IMR-90 (cell line): Measurements from ENCODE around the gene ILK. TPM values are rescaled to one million over a fixed set of nuclear protein-coding genes. Genes with fewer than 3 reads are reported as not detected.

Source experiments
- ATAC-seq: fragments of 200-7000 bp; cut with Tn5 transposase; 2 replicates; pipeline ENCODE4 v1.9.1; 2020; ENCODE audit warnings: low read depth, mild to moderate bottlenecking, moderate library complexity
- BruUV-seq: library from RNA; stranded (reverse); fragments of 400-500 nt; replicated peaks from 2 replicates; lab custom pipeline; 2021; lab: Mats Ljungman, UMichigan
- CTCF ChIA-PET: fragments of 300-600 bp; formaldehyde crosslinking; extraction: SDS; loops from one replicate; lab custom pipeline; 2021; ENCODE audit warnings: antibody characterized with exemption; lab: Yijun Ruan, JAX
- POLR2A ChIA-PET: fragments of 300-600 bp; sonication (Branson Sonifier 250); formaldehyde crosslinking; loops from one replicate; lab custom pipeline; 2022; ENCODE audit warnings: antibody characterized with exemption; ENCODE audit not compliant: unreplicated experiment; lab: Charles Lee
- DNase-seq: peaks from one replicate; pipeline ENCODE4 v3.0.0; 2013
- H2AFZ ChIP-seq: replicated peaks from 2 replicates; pipeline ENCODE3; 2013; ENCODE audit warnings: low read length, mild to moderate bottlenecking; ENCODE audit not compliant: poor library complexity
- H2AK5ac ChIP-seq: 2 replicates; pipeline ENCODE4 v1.6.1; 2013; ENCODE audit warnings: low read depth, low read length, inconsistent platforms
- H2AK9ac ChIP-seq: replicated peaks from 2 replicates; pipeline ENCODE3; 2013; ENCODE audit warnings: mild to moderate bottlenecking, low read depth, low read length, moderate library complexity; ENCODE audit not compliant: poor library complexity
- H2BK120ac ChIP-seq: 2 replicates; pipeline ENCODE4 v1.6.1; 2013; ENCODE audit warnings: low read depth, low read length, inconsistent platforms
- H2BK15ac ChIP-seq: 3 replicates; pipeline ENCODE4 v1.6.1; 2013; ENCODE audit warnings: low read depth, low read length, inconsistent platforms
- H2BK20ac ChIP-seq: 2 replicates; pipeline ENCODE4 v1.6.1; 2013; ENCODE audit warnings: low read depth, mild to moderate bottlenecking, inconsistent platforms, low read length, moderate library complexity
- H2BK5ac ChIP-seq: 2 replicates; pipeline ENCODE4 v1.6.1; 2013; ENCODE audit warnings: mild to moderate bottlenecking, low read depth, low read length, inconsistent platforms; ENCODE audit not compliant: poor library complexity, severe bottlenecking
- H3K14ac ChIP-seq: replicated peaks from 2 replicates; pipeline ENCODE4 v1.6.1; 2013; ENCODE audit warnings: low read depth, low read length, inconsistent platforms
- H3K18ac ChIP-seq: 2 replicates; pipeline ENCODE4 v1.6.1; 2013; ENCODE audit warnings: low read depth, low read length, control low read depth
- H3K23ac ChIP-seq: 2 replicates; pipeline ENCODE4 v1.6.1; 2013; ENCODE audit warnings: low read depth, low read length, inconsistent platforms
- H3K27ac ChIP-seq: 2 replicates; pipeline ENCODE4 v1.5.1; 2013; ENCODE audit warnings: mild to moderate bottlenecking, control low read depth, low read length; ENCODE audit not compliant: insufficient read depth
- H3K27me3 ChIP-seq: 2 replicates; pipeline ENCODE4 v1.6.1; 2013; ENCODE audit warnings: low read length; ENCODE audit not compliant: control insufficient read depth, insufficient read depth
- H3K36me3 ChIP-seq: 2 replicates; pipeline ENCODE4 v1.6.1; 2013; ENCODE audit warnings: low read length, mixed read lengths; ENCODE audit not compliant: control insufficient read depth, insufficient read depth
- H3K4ac ChIP-seq: 2 replicates; pipeline ENCODE4 v1.6.1; 2013; ENCODE audit warnings: low read depth, low read length, inconsistent platforms
- H3K4me1 ChIP-seq: 2 replicates; pipeline ENCODE4 v1.6.1; 2013; ENCODE audit warnings: low read length, mixed read lengths; ENCODE audit not compliant: control insufficient read depth, insufficient read depth
- H3K4me2 ChIP-seq: 2 replicates; pipeline ENCODE4 v1.6.1; 2013; ENCODE audit warnings: low read depth, mild to moderate bottlenecking, control low read depth, low read length, moderate library complexity
- H3K4me3 ChIP-seq: 2 replicates; pipeline ENCODE4 v1.5.1; 2013; ENCODE audit warnings: low read depth, mild to moderate bottlenecking, control low read depth, low read length, moderate library complexity; ENCODE audit not compliant: insufficient read depth
- H3K56ac ChIP-seq: 2 replicates; pipeline ENCODE4 v1.6.1; 2013; ENCODE audit warnings: low read length, inconsistent platforms; ENCODE audit not compliant: insufficient read depth; ENCODE audit errors: extremely low read depth
- H3K79me1 ChIP-seq, 2 experiments: 2 replicates each; pipeline ENCODE4 v1.6.1; 2013; ENCODE audit warnings: low read length in 2 of 2, inconsistent platforms in 1 of 2, low read depth in 1 of 2
- H3K9ac ChIP-seq: 2 replicates; pipeline ENCODE4 v1.6.1; 2013; ENCODE audit warnings: low read depth, low read length, control low read depth
- H3K9me1 ChIP-seq: 2 replicates; pipeline ENCODE4 v1.6.1; 2013; ENCODE audit warnings: low read length, inconsistent platforms; ENCODE audit not compliant: insufficient read depth
- H3K9me3 ChIP-seq: 2 replicates; pipeline ENCODE4 v1.6.1; 2013; ENCODE audit warnings: low read length; ENCODE audit not compliant: control insufficient read depth, insufficient read depth
- H4K20me1 ChIP-seq: 2 replicates; pipeline ENCODE4 v1.6.1; 2013; ENCODE audit warnings: low read length, inconsistent platforms; ENCODE audit not compliant: insufficient read depth
- H4K5ac ChIP-seq: 2 replicates; pipeline ENCODE4 v1.6.1; 2013; ENCODE audit warnings: mild to moderate bottlenecking, low read depth, low read length, control low read depth
- H4K8ac ChIP-seq, 2 experiments: 2 replicates each; pipeline ENCODE4 v1.6.1; 2013; ENCODE audit warnings: low read depth in 2 of 2, low read length in 2 of 2, control low read depth in 1 of 2, inconsistent platforms in 1 of 2
- H4K91ac ChIP-seq: 2 replicates; pipeline ENCODE4 v1.6.1; 2013; ENCODE audit warnings: low read depth, low read length, inconsistent platforms; ENCODE audit not compliant: insufficient read depth
- BHLHE40 ChIP-seq: fragments of 150-350 bp; IDR thresholded peaks from 2 replicates; pipeline ENCODE4 v1.6.1; 2016; ENCODE audit warnings: mild to moderate bottlenecking, low read depth, low read length
- MAFK ChIP-seq: IDR thresholded peaks from 2 replicates; pipeline ENCODE4 v1.6.1; 2012; ENCODE audit warnings: low read depth, low read length, improper control_type of control experiment
- SMC3 ChIP-seq: fragments of 150-350 bp; IDR thresholded peaks from 2 replicates; pipeline ENCODE4 v1.6.1; 2016; ENCODE audit warnings: low read depth, mild to moderate bottlenecking, antibody characterized with exemption, low read length, moderate library complexity
- WGBS, 2 experiments: methylation state at CpG; one replicate each; pipeline versions ENCODE4 v1.1.5 to v1.1.7; 2013; ENCODE audit warnings: missing lambda C conversion rate in 2 of 2; ENCODE audit not compliant: insufficient read length in 1 of 2; ENCODE audit errors: extremely low coverage in 2 of 2; 5-methylcytosine and 5-hydroxymethylcytosine counted together
- dilution Hi-C: fragments of 300-500 bp; cut with HindIII; formaldehyde crosslinking; loops from one replicate; pipeline ENCODE4 v1.14.3; 2018; ENCODE audit warnings: low sequenced_read_pairs; ENCODE audit not compliant: unreplicated experiment
- in situ Hi-C: fragments of 300-500 bp; cut with MboI; formaldehyde crosslinking; loops from 3 replicates; pipeline ENCODE4 v1.14.3; 2019; ENCODE audit warnings: low sequenced_read_pairs, inconsistent platforms, mixed read lengths
- intact Hi-C: fragments of 100-400 bp; cut with micrococcal nuclease; formaldehyde crosslinking; loops from 2 replicates; pipeline ENCODE4 v1.10.0; 2022
- polyA plus RNA-seq, 3 experiments: library from polyadenylated mRNA; depleted of rRNA; stranded (reverse); fragments of >200 nt; gene quantifications; 2 replicates each; pipeline ENCODE4 v1.2.3, GENCODE V29; 2012; ENCODE audit warnings: low replicate concordance in 1 of 3
- total RNA-seq: library from RNA; depleted of rRNA; stranded (reverse); fragments of >200 nt; gene quantifications from 2 replicates; pipeline ENCODE4 v1.2.3, GENCODE V29; 2012
- TF ChIP-seq, protein P1 (sequence below): conservative IDR thresholded peaks from 2 replicates; pipeline ENCODE4 v1.5.1; 2012; ENCODE audit warnings: mild to moderate bottlenecking, low read depth, low read length, improper control_type of control experiment

Gene ILK
- total and polyA plus RNA-seq, 2 of the 4 experiments (the other 2 are of a cell fraction) = 339 to 389 TPM

DNA sequence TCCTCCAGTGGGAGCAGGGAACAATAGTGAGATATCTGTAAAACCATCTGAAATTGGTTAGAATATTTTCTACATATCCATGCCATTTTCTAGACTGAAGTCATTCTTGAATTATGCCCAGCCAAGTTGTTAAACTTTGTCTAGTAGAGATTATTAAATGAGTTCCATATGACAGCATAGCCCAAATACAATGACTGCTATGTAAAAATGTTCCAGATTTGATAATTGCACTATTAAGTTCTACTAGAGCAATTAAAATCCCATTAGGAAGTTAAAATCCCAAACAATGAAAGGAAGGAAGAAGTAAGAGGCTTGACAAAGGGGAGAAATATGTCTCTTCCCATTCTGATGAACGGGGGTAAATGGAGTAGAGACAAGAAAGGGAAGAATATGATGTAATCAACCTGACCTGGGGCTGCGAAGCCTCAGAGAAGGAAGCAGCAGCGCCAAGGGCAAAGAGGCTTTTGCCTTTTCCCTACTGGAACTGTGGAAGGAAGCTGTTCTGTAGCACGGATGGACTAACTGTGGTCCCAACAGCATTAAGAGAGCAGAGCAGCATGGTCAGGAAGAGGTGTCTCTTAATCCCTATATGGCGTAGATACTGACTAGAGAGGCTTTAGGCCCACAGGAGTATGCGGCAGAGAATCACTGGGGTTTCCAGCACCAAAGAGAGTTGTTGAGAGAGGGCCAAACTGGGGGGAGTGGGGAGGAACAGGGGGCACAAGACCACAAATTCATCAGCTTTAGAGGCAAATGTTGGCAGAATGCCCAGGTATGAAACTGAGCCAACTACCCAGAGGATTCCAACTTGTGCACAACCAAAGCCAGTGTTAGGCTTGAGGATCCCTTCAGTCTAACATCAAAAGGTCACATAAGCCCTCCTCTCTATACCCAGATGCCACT, 26.9 kb upstream of the ILK start:
- TF ChIP-seq MAFK = no peak
- TF ChIP-seq BHLHE40 = no peak
- TF ChIP-seq SMC3 = no peak
- TF ChIP-seq, protein P1, sequence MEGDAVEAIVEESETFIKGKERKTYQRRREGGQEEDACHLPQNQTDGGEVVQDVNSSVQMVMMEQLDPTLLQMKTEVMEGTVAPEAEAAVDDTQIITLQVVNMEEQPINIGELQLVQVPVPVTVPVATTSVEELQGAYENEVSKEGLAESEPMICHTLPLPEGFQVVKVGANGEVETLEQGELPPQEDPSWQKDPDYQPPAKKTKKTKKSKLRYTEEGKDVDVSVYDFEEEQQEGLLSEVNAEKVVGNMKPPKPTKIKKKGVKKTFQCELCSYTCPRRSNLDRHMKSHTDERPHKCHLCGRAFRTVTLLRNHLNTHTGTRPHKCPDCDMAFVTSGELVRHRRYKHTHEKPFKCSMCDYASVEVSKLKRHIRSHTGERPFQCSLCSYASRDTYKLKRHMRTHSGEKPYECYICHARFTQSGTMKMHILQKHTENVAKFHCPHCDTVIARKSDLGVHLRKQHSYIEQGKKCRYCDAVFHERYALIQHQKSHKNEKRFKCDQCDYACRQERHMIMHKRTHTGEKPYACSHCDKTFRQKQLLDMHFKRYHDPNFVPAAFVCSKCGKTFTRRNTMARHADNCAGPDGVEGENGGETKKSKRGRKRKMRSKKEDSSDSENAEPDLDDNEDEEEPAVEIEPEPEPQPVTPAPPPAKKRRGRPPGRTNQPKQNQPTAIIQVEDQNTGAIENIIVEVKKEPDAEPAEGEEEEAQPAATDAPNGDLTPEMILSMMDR = no peak
- no TSS peak for BruUV-seq

More for the DNA sequence above, 26.9 kb upstream of the ILK start:
- H2BK15ac ChIP-seq = no peak overlapping the region
- H3K18ac ChIP-seq = no peak overlapping the region
- no peak overlapping the region for H2AK5ac ChIP-seq
- no peak overlapping the region for H4K91ac ChIP-seq
- H2BK5ac ChIP-seq = no peak overlapping the region
- H2AK9ac ChIP-seq = no peak overlapping the region
- no peak overlapping the region for H3K9ac ChIP-seq
- ChIA-PET CTCF (no interaction called here), POLR2A (no interaction called here)
- peaks cover 7% of the 10 kb centered on the region for H3K4me1 ChIP-seq
- H2AFZ ChIP-seq = no peak overlapping the region
- no peak overlapping the region for H3K23ac ChIP-seq
- WGBS, 2 experiments = no CpG with 5 or more reads among the region's 6 CpGs
- H2BK20ac ChIP-seq = no peak overlapping the region
- no peaks in the 10 kb centered on the region for H4K20me1 ChIP-seq
- no peaks in the 10 kb centered on the region for H3K36me3 ChIP-seq
- DNase-seq (peak; percentile 68), ATAC-seq (peak; percentile 50)
- H3K14ac ChIP-seq = no peak overlapping the region
- no peak overlapping the region for H4K5ac ChIP-seq
- intact Hi-C loops (no loop called here), dilution Hi-C loops (no loop called here), in situ Hi-C loops (no loop called here)
- no peak overlapping the region for H2BK120ac ChIP-seq
- no peaks in the 10 kb centered on the region for H3K9me3 ChIP-seq
- H4K8ac ChIP-seq = no peak overlapping the region
- peak overlapping the region; percentile 37; the same call in 1 of the 2 replicates for H3K27ac ChIP-seq
- H3K79me1 ChIP-seq = peaks cover 0 to 7% of the 10 kb centered on the region in 2 experiments; a peak in 3 of 4 replicates
- H3K27me3 ChIP-seq = no peaks in the 10 kb centered on the region
- no peak overlapping the region for H3K4ac ChIP-seq
- no peak overlapping the region for H3K56ac ChIP-seq
- no peak overlapping the region for H3K4me3 ChIP-seq
- peaks cover 10% of the 10 kb centered on the region; the same call in 1 of the 2 replicates for H3K9me1 ChIP-seq
- no peak overlapping the region for H3K4me2 ChIP-seq
